Esophagus (tissue), 2 donors: ENCODE measurements around the gene ATP8A1. TPM values are rescaled to one million over a fixed set of nuclear protein-coding genes. Genes with fewer than 3 reads are reported as not detected.

Experiments used
- H3K27ac ChIP-seq, 2 donors: one replicate each; pipeline ENCODE4 v1.5.1; 2013; ENCODE audit warnings: low read depth in 2 of 2, mild to moderate bottlenecking in 2 of 2, inconsistent platforms in 1 of 2, low read length in 1 of 2, moderate library complexity in 1 of 2
- H3K27me3 ChIP-seq, 2 donors: one replicate each; pipeline ENCODE4 v1.6.1; 2013; ENCODE audit warnings: low read length in 2 of 2, control low read depth in 1 of 2, mild to moderate bottlenecking in 1 of 2; ENCODE audit not compliant: insufficient read depth in 2 of 2, control insufficient read depth in 1 of 2
- H3K36me3 ChIP-seq, 2 donors: one replicate each; pipeline ENCODE4 v1.6.1; 2013; ENCODE audit warnings: low read length in 1 of 2; ENCODE audit not compliant: control insufficient read depth in 2 of 2, insufficient read depth in 2 of 2
- H3K4me1 ChIP-seq, 2 donors: one replicate each; pipeline ENCODE4 v1.6.1; 2013; ENCODE audit warnings: low read length in 1 of 2; ENCODE audit not compliant: control insufficient read depth in 2 of 2, insufficient read depth in 2 of 2
- H3K4me3 ChIP-seq, 2 donors: one replicate each; pipeline ENCODE4 v1.5.1; 2013; ENCODE audit warnings: low read length in 2 of 2, mild to moderate bottlenecking in 2 of 2, low read depth in 1 of 2, moderate library complexity in 1 of 2
- H3K9me3 ChIP-seq, 2 donors: one replicate each; pipeline ENCODE4 v1.6.1; 2013; ENCODE audit warnings: mild to moderate bottlenecking in 2 of 2, low read depth in 1 of 2, low read length in 1 of 2, moderate library complexity in 1 of 2; ENCODE audit not compliant: control insufficient read depth in 2 of 2, insufficient read depth in 1 of 2
- WGBS, 2 donors: extraction: QIAGEN DNeasy Blood & Tissue Kit; methylation state at CpG; one replicate each; pipeline ENCODE4 v1.1.7; 2013; 5-methylcytosine and 5-hydroxymethylcytosine counted together
- polyA plus RNA-seq, 2 donors: library from polyadenylated mRNA; stranded (reverse); fragments of 200-250 nt; gene quantifications; one replicate each; pipeline ENCODE4 v1.2.3, GENCODE V29; 2013
- donor health status: healthy with polysubstance abuse.
- donor health status: Bipolar disorder and iron deficiency.

Gene ATP8A1
- polyA plus RNA-seq, 2 donors = 1.2 to 2.5 TPM

DNA sequence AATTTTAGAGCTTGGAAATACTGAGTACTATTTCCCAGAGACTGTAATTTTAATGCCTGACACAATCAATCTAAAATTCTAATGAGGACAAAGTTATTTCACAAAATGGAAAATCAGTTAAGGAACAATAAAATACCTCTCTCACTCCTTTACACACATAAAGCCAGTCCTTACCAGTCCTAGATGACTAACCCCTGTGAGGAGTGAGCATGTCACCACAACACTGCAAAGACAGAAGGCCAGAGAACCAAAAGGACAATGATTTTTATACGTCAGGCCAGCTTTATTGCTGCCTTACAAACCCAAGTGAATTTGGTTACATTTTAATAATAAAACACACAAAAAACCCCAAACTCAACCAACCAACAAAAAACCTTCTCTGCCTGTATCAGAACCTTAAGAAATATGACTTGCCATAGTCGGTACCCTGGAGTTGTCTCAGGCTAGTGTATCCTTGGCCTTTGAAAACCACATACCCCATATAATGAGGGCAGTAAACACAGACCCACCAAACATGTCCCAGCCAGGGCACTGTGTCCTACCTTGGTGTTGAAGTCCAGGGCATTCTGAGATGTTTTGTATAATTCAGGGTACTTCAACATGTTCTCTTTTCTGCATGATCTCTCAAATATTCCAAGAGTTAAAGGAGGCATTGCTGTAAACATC, 202.0 kb downstream of the ATP8A1 start:
- 83 to 85% methylated on average over 2 of the region's 2 CpGs for WGBS, 2 donors
- Histone ChIP-seq H3K27me3 (no peaks in the 10 kb centered on the region), H3K4me3 (no peak overlapping the region), H3K9me3 (no peaks in the 10 kb centered on the region), H3K36me3 (no peaks in the 10 kb centered on the region), H3K4me1 (no peaks in the 10 kb centered on the region), H3K27ac (no peak overlapping the region)

DNA sequence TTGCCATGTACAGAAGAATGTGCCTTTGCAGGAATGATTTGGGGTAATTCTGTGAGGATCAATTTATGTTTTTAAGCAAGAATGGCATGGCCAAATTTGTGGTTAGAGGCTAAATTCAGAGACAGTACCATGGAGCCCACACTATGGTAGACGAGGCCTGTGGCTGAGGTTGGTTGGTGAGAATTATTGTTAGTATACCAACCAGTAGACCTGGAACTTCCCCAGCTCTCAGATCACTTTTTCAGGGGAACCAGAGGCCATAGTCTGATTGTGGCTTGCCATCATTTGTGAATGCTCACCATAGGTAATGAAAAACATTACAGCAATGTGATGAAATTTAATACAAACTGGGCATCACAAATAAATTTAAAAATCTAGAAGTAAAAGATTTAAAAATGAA, 203.3 kb downstream of the ATP8A1 start:
- H3K9me3 ChIP-seq = no peaks in the 10 kb centered on the region
- WGBS, 2 donors = 89% methylated on average over 1 of the region's 1 CpG
- no peaks in the 10 kb centered on the region for H3K4me1 ChIP-seq
- no peaks in the 10 kb centered on the region for H3K27me3 ChIP-seq
- no peak overlapping the region for H3K4me3 ChIP-seq
- H3K27ac ChIP-seq = no peak overlapping the region
- H3K36me3 ChIP-seq = no peaks in the 10 kb centered on the region

DNA sequence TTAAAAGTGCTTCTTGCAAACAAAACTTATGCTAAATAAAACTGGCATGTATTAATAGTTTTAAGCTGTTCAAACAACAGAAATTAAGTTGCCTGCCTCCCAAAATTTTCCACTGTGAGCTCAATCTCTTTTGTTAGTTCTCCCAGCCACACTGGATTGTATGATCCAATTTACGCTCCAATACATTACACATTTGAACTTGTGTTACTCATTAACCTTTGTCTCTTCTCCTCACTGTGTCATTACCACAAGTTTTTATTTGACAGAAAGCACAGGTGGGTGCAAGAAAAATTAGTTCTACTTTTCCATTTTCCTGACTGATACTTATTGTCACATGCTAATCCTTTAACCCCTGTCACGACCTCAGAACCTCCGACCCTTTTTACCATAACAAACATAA, 204.1 kb downstream of the ATP8A1 start:
- Histone ChIP-seq H3K4me3 (no peak overlapping the region), H3K27ac (no peak overlapping the region), H3K36me3 (no peaks in the 10 kb centered on the region), H3K27me3 (no peaks in the 10 kb centered on the region), H3K4me1 (no peaks in the 10 kb centered on the region), H3K9me3 (no peaks in the 10 kb centered on the region)
- WGBS, 2 donors = 65 to 77% methylated on average over 3 of the region's 3 CpGs

- no peak overlapping the region for H3K4me3 ChIP-seq
- no peaks in the 10 kb centered on the region for H3K4me1 ChIP-seq
- no peaks in the 10 kb centered on the region for H3K36me3 ChIP-seq
- no peaks in the 10 kb centered on the region for H3K27me3 ChIP-seq
- H3K27ac ChIP-seq = no peak overlapping the region
- 59 to 66% methylated on average over 5 of the region's 5 CpGs for WGBS, 2 donors
- no peaks in the 10 kb centered on the region for H3K9me3 ChIP-seq
These were observed 210.1 kb downstream of the ATP8A1 start for GRCh38 chr4:42446823-42447222.

DNA sequence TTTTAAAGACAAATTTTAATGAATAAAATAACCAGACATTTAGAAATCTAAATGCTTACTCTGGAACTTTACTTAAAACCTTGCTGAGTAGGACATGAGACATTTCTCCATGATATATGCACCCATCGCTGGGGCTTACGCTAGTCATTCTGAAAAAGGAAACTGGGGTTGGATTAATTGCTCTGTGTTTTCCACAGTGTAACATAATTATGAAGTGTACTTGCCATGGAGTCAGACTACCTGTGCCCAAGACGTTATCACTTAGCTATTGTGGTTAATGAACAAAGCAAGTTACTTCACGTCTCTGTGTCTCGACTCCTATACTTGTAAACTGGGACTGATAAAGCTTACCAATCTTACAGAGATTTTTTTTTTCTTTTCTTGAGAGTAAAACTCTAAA, 211.9 kb downstream of the ATP8A1 start:
- 86 to 87% methylated on average over 5 of the region's 5 CpGs for WGBS, 2 donors
- Histone ChIP-seq H3K4me3 (no peak overlapping the region), H3K27me3 (no peaks in the 10 kb centered on the region), H3K4me1 (no peaks in the 10 kb centered on the region), H3K36me3 (no peaks in the 10 kb centered on the region), H3K27ac (no peak overlapping the region), H3K9me3 (no peaks in the 10 kb centered on the region)

DNA sequence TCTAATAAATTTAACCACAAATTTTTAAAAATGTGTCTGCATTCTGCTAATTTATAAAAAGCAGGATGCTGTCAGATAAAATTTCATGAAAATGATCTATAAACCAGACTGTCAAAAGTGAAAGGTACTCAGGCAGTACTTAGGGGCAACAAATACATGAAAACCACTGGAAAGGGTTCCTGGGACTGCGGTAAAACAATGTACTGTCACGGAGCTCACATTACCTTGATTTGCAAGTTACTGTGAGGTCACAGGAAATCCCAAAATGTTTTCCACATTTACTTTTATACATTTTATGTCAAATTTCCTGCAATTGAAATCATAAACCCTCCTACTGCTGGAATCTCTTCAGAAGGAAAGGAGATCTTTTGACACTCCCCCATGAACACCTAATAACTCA, 214.3 kb downstream of the ATP8A1 start:
- Histone ChIP-seq H3K4me3 (no peak overlapping the region), H3K4me1 (no peaks in the 10 kb centered on the region), H3K36me3 (no peaks in the 10 kb centered on the region), H3K27me3 (no peaks in the 10 kb centered on the region), H3K27ac (no peak overlapping the region), H3K9me3 (no peaks in the 10 kb centered on the region)
- WGBS, 2 donors = 85 to 89% methylated on average over 2 of the region's 2 CpGs

GRCh38 chr4:42440083-42440482, 216.8 kb downstream of the ATP8A1 start:
- no peaks in the 10 kb centered on the region for H3K4me1 ChIP-seq
- no peaks in the 10 kb centered on the region for H3K9me3 ChIP-seq
- no peaks in the 10 kb centered on the region for H3K36me3 ChIP-seq
- no peak overlapping the region for H3K4me3 ChIP-seq
- H3K27ac ChIP-seq = no peak overlapping the region
- no peaks in the 10 kb centered on the region for H3K27me3 ChIP-seq
- 83 to 95% methylated on average over 4 of the region's 4 CpGs for WGBS, 2 donors

- Histone ChIP-seq H3K4me3 (no peak overlapping the region), H3K27ac (no peak overlapping the region), H3K9me3 (no peaks in the 10 kb centered on the region), H3K27me3 (no peaks in the 10 kb centered on the region), H3K4me1 (no peaks in the 10 kb centered on the region), H3K36me3 (no peaks in the 10 kb centered on the region)
- WGBS, 2 donors = 81 to 87% methylated on average over 7 of the region's 7 CpGs
These were observed 219.9 kb downstream of the ATP8A1 start for GRCh38 chr4:42436928-42437565.

GRCh38 chr4:42428036-42428435, 228.9 kb downstream of the ATP8A1 start:
- H3K4me3 ChIP-seq = no peak overlapping the region
- H3K9me3 ChIP-seq = no peaks in the 10 kb centered on the region
- no peaks in the 10 kb centered on the region for H3K4me1 ChIP-seq
- WGBS, 2 donors = 85 to 87% methylated on average over 2 of the region's 2 CpGs
- H3K27me3 ChIP-seq = no peaks in the 10 kb centered on the region
- no peak overlapping the region for H3K27ac ChIP-seq
- no peaks in the 10 kb centered on the region for H3K36me3 ChIP-seq
